Lung microvascular endothelial cell (primary cell): Measurements from ENCODE around the gene INSYN1. TPM values are rescaled to one million over a fixed set of nuclear protein-coding genes. Genes with fewer than 3 reads are reported as not detected.
"Not testable (repeated sequence)": the region's sequence is repeated elsewhere in the genome, so short reads cannot be mapped to it uniquely, and the experiment has no call there.

Experiments
- DNase-seq, 2 donors: peaks; one replicate each; pipeline versions ENCODE4 v3.0.0 to v3.0.0-alpha.2; 2010; ENCODE audit warnings: low read depth in 2 of 2
- total RNA-seq: library from RNA; depleted of rRNA; stranded (reverse); fragments of >200 nt; gene quantifications from 2 replicates; pipeline ENCODE4 v1.2.1, GENCODE V29; 2014

Gene INSYN1, protein sequence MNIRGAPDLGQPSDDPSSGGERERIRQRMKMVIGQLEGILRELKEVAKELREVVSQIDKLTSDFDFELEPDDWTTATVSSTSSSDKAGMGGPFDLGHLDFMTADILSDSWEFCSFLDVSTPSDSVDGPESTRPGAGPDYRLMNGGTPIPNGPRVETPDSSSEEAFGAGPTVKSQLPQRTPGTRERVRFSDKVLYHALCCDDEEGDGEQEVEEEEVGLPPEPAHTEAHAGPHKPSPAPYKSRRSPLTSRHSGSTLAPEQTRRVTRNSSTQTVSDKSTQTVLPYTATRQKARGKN
- under 0.01 and 0.22 TPM in 2 replicates for total RNA-seq

GRCh38 chr15:73753250-73754130, at the start of gene INSYN1:
INSYN1 (minus strand) TSS chr15:73753351; CDS start chr15:73751130, 2,221 bp downstream.
- peak; percentile 30 to 52 for DNase-seq

- DNase-seq, result no peak
Measured at GRCh38 chr15:73802431-73803041, 49.4 kb upstream of the INSYN1 start.

DNA sequence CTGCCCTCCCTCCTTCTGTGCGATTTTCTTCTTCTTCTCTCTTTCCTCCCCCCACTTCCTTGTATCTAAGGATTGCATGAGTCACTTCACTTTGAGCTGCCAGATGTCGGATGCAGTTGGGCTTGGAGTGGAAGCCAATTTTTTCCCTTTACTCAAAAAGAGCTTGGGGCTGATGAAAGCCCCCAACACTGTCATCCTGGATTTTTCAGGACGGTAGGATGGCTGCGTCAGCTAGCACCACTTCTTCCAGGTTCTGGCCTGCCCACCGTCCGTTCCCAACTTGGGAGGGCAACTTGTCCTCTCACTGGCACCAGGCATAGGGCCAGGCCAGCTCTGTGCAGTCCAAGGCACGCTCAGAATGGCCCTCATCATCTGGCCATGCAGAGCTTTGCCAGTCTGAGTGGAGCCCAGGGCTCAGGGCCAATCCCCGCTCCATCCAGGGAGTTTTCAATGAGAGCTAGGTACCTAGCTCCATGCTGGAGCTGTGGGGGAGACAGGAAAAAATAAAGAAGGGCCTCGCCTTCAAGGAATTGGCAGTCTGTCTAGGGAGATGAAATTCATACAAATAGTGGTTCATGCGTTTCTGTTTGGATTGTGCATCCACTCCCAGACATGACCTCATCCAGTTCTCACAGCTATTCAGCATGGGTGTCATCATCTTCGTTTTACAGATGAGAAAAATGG, 47.7 kb upstream of the INSYN1 start:
- peak in 1 of 2 donors; percentile 59 for DNase-seq

DNA sequence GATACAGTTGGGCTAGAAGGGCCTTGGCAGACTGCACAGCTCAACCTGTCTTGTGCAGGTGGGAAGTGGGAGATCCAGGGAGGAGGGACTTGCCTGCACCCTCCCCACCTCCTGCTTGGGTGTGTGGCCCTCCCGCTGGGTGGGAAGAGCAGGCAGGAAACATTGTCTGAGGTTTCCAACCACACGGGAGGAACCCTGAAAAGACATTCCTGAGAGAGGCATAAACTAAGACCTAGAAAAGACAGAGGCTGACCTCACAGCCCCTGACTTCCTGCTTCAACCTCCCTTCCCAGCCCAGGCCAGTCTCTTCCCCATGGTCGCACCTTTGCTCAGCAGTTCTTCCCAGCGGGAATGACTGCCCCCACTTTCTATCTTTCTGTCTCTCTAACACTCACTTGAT, 46.3 kb upstream of the INSYN1 start:
- DNase-seq, result no peak

DNA sequence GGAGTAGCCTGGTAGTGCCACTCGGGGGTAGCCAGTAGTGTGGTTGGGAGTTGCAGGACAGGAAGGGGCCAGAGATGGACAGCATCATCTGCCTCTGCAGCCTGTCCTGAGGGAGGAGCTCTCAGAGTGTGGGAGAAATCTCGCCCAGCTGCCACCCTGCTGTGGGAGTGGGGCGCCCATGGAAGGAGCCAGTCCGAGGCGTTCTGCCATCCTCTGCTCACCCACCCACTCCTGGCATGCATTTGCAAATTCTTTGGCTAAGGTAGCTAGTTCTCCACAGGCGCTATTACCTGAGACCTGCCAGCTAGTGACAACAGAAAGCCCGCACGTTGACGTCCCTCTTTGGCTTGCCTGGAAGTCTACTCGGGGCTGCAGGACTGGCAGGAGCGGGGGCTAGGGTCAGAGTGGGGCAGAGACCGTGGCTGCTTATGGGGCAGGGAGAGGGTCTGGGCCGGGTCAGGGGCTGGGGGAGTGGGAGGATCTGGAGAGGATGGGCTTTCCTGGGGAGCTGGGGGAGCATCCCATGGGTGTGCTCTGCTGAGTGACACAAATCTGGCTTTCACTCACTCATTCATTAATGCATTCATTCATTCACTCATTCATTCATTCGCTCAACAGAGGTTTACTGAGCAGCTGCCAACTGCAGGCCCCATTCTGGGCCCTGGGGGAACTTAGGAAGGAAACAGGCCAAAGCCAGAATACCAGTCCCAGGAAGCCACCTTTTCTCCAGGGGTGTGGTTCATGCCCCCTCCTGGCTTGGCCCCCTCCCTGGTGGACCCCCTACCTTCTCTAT, 44.4 kb upstream of the INSYN1 start:
- DNase-seq, result no peak

- no peak for DNase-seq
Measured at GRCh38 chr15:73796331-73796831, 43.2 kb upstream of the INSYN1 start.

DNA sequence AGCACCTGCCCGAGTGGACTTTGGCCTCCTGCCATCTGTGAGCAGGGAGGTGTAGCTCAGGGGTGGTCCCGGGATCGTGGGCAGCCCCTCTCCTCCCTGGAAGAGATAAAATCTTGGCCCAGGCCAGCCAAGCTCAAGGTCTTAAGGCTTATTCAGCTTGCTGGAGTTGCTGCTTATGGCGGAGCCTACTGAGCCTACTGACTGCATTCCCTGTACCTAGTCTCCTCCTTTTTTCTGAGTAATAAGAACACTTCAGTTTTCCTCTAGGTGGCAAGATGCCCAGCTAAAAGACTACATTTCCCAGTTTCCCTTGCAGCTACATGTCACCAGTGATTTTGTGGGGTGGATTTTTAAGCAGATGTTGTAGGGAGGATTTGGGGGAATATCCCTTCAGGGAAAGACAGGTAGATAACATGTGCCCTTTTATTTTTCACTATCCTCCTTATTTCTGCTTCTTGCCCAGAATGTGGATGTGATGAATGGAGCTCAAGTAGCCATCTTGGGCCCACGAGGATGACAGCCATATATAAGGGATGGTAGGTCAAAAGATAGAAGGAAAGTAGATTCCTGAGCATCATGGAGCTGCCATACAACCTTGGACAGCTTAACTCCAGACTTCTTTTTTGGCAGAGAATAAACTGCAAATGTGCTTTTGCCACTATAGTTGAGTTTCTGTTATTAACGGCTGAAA, 41.4 kb upstream of the INSYN1 start:
- DNase-seq, result no peak

DNA sequence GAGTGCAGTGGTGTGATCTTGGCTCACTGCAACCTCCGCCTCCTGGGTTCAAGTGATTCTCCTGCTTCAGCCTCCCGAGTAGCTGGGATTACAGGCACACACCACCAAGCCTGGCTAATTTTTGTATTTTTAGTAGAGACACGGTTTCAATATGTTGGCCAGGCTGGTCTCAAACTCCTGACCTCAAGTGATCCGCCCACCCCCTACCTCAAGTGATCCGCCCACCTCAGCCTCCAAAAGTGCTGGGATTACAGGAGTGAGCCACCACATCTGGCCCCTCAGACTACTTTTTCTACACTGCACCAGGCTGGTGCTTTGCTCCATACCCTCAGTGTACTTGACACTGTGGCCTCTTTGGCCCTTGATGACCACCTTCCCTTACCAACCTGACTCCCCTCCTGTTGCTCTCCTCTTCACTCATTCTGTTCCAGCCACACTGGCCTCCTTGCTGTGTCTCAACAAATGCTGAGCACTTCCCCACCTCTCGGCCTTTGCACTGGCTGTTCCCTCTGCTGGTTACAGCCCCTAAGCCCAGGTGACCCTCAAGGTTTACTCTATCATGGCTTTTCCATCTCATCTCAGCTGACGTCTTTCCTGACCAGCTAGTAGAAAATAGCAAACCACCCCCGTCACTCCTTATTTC, 39.9 kb upstream of the INSYN1 start:
- not testable (repeated sequence) for DNase-seq

DNA sequence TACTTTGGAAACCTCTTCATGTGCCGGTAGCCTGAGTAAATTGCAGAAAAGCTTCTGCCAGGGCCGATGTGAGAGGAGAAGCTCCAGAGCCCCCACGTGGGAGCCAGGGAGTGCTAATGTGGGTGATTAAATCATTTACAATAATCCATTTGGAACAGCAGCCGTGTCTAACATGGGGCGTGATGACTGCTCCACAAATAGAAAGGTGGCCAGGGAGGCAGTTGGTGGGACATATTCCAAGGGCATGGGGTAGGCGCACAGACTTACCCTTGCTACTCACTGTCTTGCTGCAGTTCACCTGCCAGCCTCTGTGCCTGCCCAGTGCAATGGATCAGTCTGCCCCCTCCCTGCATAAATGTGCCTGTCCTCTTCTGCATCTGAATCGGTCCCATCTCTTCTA, 39.3 kb upstream of the INSYN1 start:
- DNase-seq, result no peak

DNA sequence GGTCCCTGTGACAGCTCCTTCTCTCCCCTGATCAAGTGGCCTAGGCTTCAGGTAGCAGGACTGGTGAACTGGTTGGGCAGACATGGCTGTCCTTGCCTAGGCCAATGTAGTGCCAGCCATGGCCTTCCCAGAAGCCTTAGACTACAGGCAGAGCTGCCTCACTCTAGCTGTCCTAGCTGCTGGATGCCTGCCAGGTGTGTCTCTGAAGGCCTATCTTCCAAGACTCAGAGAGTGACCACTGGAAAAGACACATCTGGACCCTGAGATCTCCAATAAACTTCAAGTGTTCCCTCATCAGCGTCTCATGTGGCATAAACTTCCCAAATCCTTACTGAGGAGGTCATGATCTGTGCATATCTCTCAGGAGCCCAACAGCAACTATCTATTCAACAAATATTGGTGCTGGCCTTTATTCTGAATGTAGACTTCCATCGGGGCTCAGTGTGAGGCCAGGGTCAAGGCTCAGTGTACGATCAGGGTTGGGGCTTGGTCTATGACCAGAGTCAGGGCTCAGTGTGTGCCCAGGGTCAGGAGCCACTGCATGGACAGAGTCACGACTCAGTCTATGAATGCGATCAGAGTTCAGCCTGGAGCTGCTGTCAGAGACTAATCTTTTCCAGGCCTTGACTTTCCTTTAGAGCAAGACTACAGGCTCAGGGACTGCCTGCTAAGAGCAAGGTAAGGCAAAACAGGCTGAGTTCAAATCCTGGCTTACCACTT, 36.5 kb upstream of the INSYN1 start:
- no peak for DNase-seq

- DNase-seq, result no peak
Measured at GRCh38 chr15:73787621-73788020, 34.5 kb upstream of the INSYN1 start.

GRCh38 chr15:73786538-73786937, 33.4 kb upstream of the INSYN1 start:
- no peak for DNase-seq

DNA sequence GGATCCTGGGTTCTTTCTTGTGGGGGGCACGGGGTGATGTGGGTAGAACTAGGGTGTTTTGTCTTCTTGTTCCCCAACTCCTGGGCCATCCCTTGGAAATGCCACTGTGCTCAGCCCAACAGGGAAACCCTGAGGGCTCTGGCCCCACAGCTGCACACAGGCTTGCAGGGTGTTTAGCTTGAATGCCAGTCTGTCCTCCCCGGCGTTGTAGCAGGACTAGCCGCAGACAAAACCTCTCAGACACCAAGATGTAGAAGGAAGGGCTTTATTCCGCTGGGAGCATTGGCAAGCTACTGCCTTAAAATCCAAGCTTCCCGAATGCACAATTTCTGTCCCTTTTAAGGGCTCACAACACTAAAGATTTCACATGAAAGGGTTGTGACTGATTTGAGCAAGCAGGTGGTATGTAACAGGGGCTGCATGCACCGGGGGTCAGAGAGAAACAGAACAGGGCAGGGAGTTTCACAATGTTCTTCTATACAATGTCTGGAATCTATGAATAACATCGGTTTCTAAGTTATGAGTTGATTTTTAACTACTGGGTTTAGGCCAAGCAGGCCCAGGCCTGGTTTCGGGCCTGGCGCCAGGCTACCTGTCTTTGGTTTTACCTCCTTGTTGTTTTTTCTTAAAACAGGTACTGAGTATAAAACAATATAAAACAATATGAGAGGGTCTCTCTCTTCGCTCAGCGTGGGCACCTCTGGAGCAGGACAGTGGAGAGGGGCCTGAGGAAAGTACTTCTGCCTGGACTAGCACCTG, 32.3 kb upstream of the INSYN1 start:
- not testable (repeated sequence) for DNase-seq

DNA sequence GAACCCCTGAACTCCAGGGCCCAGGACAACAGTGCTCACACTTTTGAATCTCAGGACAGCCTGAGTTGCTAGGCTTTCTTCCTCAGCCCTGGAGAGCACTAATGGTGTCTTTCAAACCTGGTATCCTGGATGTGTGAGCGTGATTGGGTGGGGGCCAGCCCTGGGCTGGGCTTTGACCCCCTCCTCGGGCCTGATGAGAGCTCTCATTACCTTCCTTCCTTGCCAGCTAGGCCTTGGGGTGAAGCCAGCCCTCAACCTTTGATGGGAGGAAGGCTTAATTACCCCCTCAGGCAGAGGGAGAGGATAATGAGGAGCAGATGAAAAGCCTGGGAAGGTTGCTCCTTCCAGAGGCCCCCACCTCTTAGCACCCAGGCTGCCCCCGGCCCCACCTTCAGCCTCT, 31.1 kb upstream of the INSYN1 start:
- DNase-seq, result no peak

DNA sequence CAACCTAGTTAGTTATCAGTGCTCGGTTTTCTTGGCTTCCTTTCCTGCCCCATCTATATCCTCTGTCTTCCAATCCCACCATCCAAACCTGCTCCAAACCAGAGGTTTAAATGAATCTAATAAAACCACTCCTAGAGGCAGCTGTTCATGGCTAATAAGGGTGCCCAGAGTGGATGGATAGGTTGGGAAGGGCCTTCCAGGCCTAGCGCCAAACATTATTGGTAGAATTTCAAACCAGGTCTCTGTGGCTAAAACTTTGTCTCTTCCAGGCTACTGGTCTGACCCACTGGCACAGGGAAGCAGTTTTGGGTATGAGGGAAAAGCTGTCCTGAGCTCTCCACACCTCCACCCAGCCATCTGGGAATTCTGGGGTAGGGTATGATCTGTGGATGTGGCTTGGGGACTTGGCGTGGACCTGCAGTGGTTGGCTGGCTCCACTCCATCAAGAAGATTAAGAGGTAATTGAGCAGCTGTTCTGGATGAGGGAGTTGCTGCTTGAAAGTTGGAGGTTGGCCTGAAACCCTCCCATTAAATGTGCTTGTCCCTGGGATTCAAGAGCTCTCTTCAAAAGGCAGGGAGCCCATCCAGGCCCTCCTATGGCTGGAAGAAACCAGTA, 29.3 kb upstream of the INSYN1 start:
- DNase-seq, result no peak

- peak; percentile 9 to 16 for DNase-seq
Measured at GRCh38 chr15:73781038-73781925, 28.1 kb upstream of the INSYN1 start.

DNA sequence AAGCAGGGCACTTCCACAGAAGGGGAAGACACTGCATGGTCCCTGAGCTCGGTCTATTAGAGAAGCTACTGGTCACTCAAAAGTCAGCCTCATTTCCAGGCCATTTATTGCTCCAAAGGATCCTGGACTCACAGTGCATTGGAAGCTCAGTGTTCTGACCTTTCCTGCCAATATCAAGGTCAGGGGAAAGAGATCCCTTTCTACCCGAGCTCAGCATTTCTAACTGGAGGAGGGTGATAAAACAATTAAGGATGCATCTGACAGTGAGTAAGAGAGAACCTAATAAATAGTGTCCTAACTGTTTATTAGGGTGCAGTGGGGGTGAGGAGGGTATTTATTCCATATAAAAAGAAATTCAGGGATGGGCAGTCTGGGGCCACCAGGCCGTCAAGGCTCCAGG, 26.8 kb upstream of the INSYN1 start:
- DNase-seq, result no peak
